KG1 (cell line): Measurements from ENCODE around the gene TUB.

Experiments used
- DNase-seq: peaks from one replicate; lab custom pipeline; 2025; lab: John Stamatoyannopoulos, UW

Gene TUB

DNA sequence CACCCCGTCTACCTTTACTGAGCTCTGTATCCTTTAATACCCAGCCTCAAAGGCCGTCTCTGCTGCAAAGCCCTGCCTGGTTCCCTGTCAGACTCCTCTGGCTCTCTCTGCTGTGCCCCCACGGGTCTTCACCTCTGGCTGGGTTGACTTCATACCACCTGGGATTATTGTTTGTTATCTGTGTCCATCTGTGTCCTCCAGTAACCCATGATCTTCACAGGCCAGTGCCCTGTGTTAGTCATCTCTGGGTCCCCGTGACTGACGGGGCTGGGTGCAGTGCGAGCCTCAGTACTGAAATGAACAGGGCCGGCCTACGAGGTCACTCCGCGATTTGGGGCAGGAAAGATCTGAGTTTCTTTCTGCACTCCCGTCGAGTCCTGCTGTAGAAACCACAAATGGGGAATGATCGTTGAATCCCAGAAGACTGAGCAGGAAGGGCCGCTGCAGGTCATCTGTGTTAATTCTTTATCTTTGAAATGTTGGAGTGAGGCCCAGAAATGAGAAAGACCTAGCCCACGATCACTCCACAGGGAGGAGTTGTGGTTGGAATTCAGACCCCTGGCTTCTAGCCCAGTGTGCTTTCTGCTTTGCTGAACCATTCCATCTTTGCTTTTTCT lies 12.3 kb upstream of the TUB start:
- no peak for DNase-seq

DNA sequence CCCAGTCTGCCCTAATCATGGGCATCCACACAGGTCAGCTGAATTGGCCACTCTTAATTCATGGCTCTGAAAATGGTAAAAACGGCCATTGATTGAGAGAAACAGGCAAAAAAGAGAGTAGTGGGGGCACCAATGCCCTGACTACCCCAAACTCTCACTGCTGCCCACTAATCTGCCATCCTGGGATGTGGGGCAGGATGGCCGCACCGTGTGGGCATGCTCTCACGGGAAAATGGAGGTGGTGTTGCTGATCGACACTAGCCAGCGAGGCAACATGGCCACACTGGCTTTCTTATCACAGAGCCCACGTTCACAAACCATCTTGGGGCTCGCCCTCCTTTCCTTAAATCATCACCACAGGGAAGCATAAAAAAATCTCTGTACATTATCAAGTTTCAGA lies 11.2 kb upstream of the TUB start:
- no peak for DNase-seq

DNA sequence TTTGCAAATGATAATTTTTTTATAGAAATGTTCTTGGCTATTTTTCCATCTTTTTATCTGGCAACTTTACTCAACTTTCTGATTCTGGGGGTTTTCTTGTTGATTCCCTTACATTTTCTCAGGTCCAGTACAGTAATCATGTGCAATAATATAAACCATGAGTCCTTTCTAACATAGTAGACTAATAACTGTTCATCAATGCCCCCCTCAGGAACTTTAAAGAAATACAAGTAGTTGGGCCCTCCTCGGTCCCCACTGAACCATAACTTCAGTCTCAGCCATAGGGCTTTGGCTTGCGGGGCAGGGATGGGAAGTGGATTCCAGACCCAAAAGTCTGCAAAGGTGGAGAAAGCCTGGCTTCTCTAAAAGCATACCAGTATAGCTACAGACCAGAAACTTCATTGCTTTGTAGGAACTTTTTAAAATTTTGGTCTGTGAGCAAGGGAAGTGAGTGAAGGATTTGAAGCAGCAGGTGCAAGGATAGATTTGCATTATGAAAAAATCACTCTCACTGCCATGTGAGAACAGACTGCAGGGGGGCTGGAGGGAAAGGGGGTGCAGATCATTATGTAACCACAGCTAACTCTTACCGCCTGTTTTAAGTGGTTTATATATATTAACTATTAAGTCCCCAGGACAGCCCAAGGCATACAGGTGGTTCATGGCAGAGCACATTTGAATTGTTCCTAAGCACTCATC lies 10.4 kb upstream of the TUB start:
- DNase-seq, result no peak

DNA sequence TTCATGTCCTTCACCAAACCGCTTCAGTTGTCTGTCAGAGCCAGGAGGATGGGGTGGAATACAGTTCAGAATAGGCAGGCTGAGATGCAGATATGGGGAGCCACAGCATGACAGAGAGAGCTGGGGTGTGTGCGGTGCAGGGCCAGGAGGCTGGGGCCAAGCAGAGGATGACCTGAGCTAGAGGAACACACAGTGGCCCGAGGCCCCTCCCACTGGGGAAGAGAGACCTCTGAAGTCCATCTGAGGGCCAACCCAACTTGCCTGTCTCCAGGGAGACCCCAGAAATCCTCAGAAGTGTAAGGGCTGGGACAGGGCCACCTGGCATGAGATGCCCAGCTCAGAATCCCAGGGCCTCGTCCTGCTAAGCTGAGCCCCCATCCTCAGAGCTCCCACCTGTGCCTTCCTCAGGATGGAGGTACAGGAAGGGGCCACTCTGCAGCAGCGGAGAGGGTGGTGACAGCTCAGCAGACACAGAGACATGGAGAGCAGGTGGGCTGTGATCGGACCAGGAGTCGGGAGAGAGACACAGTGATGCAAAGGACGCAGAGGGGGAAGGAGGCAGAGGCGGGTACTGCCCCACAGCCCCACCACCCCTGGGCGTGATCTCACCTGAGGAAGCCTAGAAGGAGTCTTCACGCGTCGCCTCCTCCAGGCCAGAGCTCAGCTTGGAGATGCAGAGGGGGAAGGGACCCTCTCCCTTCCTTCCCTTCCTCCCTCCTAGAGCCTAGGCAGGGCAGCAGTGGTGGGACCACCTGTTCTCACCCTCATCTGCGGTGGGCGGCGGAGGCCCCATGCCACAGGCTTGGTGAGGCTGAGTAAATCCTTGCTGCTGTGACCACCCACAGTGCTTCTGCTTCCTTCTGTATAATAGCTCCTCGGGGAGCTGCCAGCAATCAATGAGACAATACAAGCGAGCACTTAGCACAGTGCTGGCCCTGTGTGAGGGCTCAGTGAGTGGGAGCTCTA lies 9.1 kb upstream of the TUB start:
- no peak for DNase-seq

DNA sequence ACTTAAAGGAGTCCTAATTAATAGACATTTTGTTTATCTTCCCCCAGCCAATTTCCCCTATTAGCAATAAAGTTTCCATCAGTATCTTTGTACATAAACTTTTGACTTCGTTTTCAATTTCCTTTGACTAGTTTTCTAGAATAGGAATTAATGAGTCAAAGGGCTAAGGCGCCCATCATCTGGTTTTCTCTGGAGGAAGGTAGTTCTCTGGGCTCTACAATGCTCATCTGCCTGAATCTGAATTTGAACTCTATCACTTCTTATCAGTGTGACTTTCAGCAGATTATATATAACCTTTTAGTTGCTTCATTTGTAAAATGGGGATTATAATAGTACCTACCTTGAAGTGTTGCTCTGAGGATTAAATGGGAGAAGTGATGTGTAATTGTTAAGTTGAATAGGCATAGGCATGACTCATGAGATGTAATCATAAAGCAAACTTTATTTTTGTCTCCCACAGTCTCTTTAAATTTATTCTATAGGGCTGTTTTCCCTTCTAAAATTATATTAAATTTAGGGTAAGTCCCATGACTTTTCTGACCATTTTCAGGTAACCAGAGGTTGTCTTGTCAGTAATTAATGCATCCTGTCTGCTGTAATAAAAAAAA lies 5.8 kb upstream of the TUB start:
- no peak for DNase-seq

DNA sequence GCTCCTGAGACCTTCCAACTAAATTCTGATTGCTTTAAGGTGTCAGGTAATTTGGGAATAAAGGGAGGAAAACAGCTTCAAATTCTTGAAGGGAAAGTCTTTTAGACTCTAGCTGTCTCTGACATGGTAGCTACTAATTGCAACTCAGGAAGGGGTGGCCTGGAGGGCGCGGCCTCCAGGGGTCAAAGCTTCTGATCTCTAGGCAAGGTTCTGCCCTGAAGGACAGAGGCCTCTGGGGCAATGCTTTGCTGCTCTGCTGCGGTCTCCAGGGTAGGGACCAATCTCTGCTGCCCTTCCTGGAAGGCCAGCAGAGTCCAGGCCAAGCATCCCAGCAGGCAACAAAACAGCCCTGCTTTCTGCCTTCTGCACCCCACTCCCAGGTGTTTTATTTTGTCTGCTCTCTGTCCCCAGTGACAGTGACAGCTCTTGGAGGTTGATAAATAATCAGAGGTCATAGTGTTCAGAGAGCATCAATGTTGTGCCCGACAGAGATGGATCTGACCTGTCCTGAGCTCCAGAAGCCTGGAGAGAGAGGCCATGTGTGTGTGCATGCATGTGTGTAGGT lies 1.8 kb upstream of the TUB start:
- DNase-seq, result no peak

DNA sequence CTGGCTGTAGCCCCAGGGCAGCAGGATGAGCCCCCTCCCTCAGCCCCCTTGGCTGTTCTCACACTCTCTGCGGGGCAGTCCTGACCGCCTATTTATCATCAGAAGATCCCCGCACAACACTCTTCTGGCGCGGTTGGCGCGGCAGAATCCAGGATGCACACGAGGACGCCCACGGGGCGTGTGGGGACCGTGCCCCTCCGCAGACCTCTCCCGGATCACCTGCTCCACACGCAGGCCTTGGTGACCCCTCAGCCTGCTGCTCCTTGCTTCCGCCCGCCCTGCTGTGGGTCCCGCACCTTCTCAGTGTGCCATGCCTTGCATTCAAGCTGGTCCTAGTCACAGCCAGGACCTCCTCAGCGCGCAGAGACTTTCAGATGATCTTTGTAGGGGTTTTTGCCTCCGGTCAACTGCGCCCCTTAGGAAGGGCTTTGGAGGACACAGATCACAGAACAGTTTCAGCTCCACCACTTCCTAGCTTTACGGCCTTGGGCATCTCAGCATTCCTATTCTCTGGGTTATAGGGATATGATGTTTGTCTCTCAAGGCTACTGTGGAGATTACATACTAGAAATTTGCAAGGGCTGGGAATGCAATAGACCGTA lies 841 bp upstream of the TUB start:
- no peak for DNase-seq

DNA sequence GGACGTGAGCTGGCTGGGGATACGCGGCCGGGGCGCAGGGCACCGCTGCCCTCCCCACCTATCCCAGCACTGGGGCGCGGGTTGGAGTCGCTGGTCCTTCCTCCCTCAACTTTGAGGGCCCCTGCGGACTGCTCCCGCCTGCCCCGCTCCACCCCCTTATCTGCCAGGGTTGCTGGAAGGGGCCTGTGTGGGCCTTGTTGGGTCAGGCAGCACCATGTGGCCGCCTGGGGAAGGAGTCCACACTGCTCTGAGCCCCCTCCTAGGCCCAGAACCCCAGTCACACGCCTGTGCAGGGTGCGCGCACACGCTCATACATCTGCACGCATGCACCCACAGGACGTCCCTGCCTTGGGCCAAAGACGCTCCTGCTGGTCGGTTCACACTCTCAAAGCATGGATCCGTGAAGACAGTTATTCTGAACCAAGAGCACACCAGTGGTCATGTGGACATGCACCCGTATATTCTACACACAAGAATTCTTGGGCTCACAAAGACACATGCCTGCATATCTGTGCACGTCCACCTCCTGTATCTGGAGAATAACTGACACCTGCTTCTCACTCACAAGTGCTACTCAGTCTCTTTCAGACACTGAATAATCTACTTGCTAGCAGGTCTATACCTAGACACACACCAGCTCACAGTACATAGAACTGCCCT lies 710 bp downstream of the TUB start:
- no peak for DNase-seq

DNA sequence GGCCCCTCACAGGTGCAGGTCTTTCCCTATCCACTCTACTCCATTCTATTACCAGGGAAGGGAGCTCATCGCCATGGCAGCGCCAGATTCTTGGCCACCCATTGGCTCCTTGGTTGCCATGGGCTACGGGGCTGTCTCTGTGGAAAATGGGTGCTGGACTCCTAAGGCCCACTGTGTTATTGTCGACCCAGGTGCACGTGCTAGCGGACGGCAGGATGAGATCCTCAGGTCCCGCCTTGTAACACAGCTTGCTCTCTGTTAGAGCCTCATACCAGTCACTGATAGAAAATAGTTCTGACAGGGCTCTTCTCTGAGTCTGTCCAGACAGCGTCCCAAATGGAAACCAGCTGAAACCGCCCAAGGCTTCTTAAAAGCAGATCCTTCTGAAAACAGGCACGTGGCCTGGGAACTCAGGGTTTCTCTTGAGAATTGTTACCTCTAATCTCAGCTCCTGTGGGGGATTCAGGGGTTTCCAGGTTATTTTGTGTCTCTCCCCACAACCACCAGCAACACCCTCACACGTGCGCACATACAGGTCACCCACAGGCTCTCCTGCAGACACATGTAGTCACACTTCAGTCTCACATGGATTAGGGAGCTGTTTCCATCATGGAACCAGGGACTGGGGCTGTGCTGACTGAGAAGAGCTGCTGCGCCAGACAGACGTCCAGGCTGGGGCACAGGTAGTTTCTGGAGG lies 1.5 kb downstream of the TUB start:
- DNase-seq, result no peak

DNA sequence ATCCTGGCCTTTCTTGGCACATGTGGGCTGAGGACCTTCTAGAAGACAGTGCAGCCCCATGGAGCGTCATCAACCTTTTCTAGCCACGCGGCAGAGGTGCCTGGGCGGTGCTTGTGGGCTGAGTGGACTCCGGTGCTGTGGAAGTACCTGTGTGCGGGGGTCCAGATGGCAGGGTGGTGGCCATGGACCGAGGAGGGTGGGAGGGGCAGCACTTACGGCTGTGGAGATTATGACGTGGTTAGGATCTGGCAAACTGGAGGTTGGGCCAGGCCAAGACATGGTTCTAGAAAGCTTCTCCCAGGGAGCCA lies 2.0 kb downstream of the TUB start:
- DNase-seq, result no peak

DNA sequence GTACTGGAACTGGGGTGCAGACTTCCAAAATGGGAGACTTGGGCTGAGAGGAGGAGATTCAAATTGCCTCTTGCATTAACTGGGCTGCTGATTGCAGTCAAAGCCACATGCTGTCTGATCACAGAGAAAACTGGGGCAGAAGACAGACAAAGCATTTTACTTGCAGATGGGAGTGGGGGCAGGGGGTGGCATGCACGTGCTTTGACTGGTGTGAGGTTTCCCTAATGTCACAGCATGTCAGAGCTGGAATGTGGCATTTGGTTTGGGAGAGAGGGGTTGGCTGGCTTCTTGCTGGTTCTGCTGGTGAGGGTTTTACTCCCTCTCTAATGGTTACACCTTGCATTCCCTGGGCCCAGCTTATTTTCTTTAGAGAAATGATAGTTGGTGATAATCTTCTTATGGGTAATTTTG lies 2.9 kb downstream of the TUB start:
- DNase-seq, result no peak

DNA sequence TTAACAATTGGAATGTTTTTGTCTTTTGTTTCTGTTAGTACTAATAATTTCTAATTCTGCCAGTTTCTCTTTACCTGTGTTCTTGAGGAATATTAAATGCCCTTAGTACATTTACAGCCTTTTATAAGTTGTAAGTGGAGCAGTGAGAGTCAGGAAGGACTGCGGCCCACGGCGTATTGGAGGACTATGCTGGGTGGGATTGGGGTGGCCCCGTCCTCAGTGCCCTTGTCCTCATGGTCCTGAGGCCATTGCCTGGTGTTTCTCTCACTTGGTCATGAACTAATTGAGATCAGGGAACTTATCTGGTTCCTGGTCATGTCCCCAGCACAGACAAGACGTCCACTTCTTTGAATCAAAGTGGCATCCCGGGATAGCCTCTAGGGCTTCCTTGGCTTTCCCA lies 3.3 kb downstream of the TUB start:
- DNase-seq, result no peak

DNA sequence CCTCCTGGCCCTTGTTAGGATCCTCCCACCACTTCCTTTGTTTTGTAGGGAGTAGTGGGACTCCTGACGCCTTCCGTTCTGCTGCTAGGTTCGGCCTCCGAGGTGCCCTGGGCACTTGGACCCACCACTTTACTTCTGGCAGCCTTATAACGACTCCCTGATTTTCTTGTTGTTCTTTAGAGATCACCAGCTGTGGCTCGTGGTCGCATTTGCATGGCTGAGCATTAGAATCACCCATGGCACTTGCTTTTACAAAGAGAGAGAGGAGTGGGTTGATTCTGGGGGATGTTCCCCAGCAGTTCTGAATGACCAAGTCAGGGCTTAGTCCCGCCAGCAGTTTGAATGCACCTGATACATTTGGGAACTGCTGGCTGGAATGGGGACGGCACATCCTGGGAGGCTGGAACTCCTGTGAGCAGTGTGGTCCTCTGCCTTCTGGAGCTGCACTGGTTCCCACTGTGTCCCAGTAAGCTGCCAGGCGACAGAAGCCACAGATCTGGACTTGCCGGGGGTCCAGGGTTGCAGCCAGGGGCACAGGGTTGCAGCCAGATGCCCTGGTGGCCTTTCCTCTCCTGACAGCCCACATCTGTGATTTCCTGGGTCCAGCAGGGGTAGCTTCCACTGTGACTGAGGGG lies 4.1 kb downstream of the TUB start:
- DNase-seq, result no peak

DNA sequence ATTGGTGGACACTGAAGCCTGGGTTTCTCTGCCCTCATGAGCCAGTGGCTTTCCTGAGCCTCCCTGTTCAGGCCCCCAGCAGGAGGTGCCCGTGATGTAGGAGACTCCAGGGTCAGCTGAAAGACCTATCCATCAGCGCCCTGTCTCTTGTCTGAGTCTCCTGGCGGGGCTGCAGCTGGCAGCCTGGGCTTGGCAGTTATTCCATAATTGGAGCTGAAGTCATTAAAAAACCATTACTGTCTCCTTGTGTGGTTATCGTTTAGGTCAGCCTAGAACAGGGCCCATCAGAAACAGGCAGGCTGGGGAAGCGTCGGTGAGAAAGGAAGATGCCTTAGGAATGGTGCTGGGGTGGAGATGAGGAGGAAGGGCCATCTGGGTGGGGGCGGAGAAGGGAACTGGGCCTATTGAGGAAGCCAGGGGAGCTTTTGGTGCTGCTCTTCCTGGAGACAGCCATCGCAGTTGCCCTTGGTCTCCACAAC lies 5.0 kb downstream of the TUB start:
- no peak for DNase-seq

DNA sequence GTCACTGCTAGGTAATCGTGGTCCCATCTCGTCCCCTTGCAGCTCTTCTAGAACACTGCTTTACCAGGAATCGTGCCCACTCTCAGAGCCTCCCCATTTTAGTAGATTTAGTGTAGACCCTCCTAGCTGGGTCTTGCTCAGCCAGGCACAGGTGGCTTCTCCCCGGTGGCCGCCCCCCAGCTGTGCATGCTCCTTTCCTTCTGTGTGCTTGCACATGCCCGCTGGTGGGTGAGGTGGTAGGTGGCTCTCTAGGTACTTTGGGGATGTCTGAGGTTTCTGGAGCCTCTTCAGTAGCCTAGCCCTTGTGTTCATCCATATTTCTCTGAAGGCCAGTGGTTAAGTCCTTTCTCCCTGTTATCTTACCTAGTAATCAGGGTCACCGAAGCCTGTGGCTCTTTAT lies 5.6 kb downstream of the TUB start:
- no peak for DNase-seq

DNA sequence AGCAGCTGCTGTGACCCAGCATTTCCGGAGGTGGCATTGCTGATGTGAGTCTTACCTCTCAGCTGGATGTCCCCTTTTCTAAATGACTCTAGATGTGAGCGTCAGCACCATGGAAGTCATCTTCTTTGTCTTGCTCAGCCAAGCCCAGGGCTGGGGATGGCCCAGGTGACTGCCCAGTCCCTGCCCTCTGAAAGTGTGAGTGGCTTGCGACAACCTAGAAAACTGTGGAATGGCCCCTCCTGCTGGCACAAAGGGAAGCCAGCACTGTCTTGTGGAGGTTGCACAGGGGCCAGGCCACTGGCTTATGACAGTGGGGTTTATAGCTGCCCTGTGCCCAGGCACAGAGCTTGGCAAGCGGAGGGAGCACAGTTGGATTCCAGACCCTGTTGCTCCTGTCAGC lies 6.2 kb downstream of the TUB start:
- DNase-seq, result no peak

DNA sequence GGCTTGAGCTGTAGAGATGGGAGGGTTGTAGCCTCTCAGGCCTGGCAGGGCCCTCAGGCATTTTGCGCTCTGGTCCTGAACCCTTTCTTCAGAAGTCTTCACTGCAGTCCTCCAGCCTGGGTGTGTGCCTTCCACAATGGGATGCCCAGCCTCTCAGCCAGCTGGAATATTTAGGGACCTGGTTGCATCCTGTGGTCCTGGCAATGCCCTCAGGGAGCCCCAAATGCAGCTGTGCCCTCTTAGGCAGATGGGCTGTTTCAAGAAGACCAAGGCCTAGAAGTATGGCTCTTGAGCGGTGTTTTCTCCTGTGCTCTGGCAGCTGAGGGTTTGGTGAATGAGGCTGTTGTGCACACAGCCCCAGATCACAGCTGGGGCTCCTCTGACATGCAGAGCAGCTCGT lies 6.7 kb downstream of the TUB start:
- DNase-seq, result no peak

DNA sequence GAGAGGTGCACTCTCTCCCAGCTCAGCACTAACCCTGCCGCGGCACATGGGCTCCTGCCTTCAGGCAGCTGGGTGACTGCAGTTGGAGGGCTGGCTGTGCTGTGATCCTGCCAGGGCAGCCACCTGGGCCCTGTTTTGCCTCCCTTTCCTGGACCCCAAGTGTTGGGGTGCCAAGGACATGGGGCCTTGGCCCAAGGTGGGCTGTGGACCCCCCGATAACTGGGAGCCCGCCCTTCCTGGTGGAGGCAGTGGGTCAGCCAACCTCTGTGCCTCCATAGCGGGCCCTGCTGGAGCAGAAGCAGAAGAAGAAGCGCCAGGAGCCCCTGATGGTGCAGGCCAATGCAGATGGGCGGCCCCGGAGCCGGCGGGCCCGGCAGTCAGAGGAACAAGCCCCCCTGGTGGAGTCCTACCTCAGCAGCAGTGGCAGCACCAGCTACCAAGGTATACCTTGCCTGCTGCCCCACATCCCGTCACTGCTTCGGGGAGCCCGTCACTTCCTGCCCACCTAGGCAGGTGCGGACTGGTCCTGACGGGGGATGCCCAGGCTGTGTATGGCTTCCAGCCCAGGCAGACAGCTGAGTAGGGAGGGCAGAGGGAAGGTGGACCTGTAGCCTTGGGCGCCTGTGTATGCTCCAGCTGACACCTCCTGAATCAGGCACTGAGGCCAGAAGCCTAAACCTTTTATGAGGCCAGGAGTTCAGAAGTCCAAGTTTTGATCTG lies 8.9 kb downstream of the TUB start:
- no peak for DNase-seq

DNA sequence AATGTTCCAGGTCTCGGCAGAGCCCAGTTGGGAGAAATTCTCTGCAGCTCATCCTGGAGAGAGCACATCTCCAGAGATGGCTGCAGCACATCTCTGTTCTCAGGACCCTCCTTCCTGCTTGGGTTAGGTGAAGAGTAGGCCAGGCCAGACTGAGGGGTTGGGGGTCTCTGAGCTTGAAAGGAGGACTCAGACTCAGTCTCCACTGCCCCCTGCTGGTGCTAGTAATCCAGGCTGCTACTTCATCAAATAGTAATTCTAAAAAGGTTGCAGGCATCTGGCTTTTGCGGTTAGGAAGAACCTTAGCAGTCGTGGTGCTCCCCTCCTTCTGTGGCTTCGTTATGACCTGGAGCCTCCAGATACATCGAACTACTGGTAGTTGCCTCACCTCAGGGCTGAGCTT lies 9.7 kb downstream of the TUB start:
- no peak for DNase-seq

DNA sequence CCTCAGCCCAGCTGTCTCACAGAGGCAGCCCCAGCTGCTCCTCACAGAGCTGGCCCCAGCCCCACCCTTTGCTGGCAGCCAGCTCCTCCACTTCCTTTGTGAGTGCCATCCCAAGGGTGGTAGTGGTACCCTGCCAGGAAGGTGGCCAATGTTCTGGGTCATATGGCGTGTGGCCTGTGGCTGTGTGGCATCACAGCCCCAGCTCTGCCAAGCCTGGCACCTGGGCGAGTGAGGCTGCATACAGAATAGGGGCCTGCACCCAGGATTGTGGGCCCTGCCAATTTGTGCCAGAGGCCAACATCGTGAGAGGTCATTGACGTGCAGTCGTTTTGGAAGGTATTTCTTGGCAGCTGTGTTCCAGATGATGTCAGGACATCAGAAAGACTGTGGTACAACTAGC lies 10.7 kb downstream of the TUB start:
- DNase-seq, result no peak
